Adrenal gland (tissue), 5 donors: ENCODE data around the gene SUFU.

ENCODE experiments used
- CTCF ChIP-seq, 6 experiments: fragments of 450-650 bp in 4 of 6; fragments of 200-600 bp in 2 of 6; sonication (generic) in 1 of 6; IDR thresholded peaks; 1 replicate in 5 of 6; 2 replicates in 1 of 6; pipeline versions ENCODE4 v1.5.1 to v1.8.0; 2016 to 2021; ENCODE audit warnings: antibody characterized with exemption in 6 of 6, mild to moderate bottlenecking in 2 of 6, moderate library complexity in 1 of 6
- POLR2A ChIP-seq, 2 donors: fragments of 450-650 bp; IDR thresholded peaks; one replicate each; pipeline ENCODE4 v1.6.1; 2017; ENCODE audit warnings: antibody characterized with exemption in 2 of 2, mild to moderate bottlenecking in 2 of 2, moderate library complexity in 1 of 2
- donor health status: DM: no; HTN: no; CAD: no.

GRCh38 chr10:102535481-102536147, 31.8 kb downstream of the SUFU start:
- TF ChIP-seq CTCF (IDR thresholded peaks at IDR 0.05), result no peak
- TF ChIP-seq POLR2A (IDR thresholded peaks at IDR 0.05), result no peak
